Pancreas (tissue), 10 donors: ENCODE results near the gene HACD3. TPM values are rescaled to one million over a fixed set of nuclear protein-coding genes. Genes with fewer than 3 reads are reported as not detected.

ENCODE experiments used
- ATAC-seq, 4 donors: fragments of 200-7000 bp; cut with Tn5 transposase; one replicate each; pipeline versions ENCODE4 v1.8.0 to v1.9.1; 2020; ENCODE audit warnings: mild to moderate bottlenecking in 4 of 4, moderate library complexity in 4 of 4
- DNase-seq, 6 donors: peaks; one replicate each; pipeline ENCODE4 v3.0.0-alpha.2; 2020
- FAIRE-seq: peaks from 2 replicates; lab custom pipeline; 2012; peaks lifted over from hg19 to GRCh38; lab: Jason Lieb, UNC
- H3K27ac ChIP-seq, 4 donors: fragments of 200-600 bp; sonication (generic); 1 replicate in 3 of 4; 2 replicates in 1 of 4; pipeline versions ENCODE4 v1.5.0 to v1.8.0; 2020
- H3K27me3 ChIP-seq, 4 donors: fragments of 200-600 bp; one replicate each; pipeline ENCODE4 v1.8.0; 2021
- H3K36me3 ChIP-seq, 3 donors: fragments of 200-600 bp; sonication (generic) in 1 of 3; one replicate each; pipeline versions ENCODE4 v1.5.0 to v1.8.0; 2020 to 2021
- H3K4me1 ChIP-seq, 3 donors: fragments of 200-600 bp; one replicate each; pipeline ENCODE4 v1.8.0; 2021
- H3K4me3 ChIP-seq, 4 donors: fragments of 200-600 bp; sonication (generic) in 2 of 4; one replicate each; pipeline versions ENCODE4 v1.5.0 to v1.8.0; 2020 to 2021
- H3K9me3 ChIP-seq, 4 donors: fragments of 200-600 bp; one replicate each; pipeline ENCODE4 v1.8.0; 2021
- CTCF ChIP-seq, 4 donors: fragments of 200-600 bp; sonication (generic) in 3 of 4; IDR thresholded peaks; one replicate each; pipeline versions ENCODE4 v1.5.0 to v1.8.0; 2021; ENCODE audit warnings: antibody characterized with exemption in 4 of 4
- WGBS, 2 donors: extraction: QIAGEN DNeasy Blood & Tissue Kit; methylation state at CpG; one replicate each; pipeline ENCODE4 v1.1.7; 2013; 5-methylcytosine and 5-hydroxymethylcytosine counted together
- intact Hi-C, 3 donors: fragments of 100-400 bp; cut with DNase I; formaldehyde crosslinking; loops; one replicate each; pipeline versions ENCODE4 v1.11.1 to v1.14.2; 2022
- polyA plus RNA-seq, 2 donors: library from polyadenylated mRNA; stranded (reverse); fragments of 200-250 nt; gene quantifications; one replicate each; pipeline ENCODE4 v1.2.3, GENCODE V29; 2013
- total RNA-seq, 6 donors: library from RNA; stranded (reverse); fragmentation: NEBNext Ultra II Directional in 4 of 6; extraction: Animal tissue kit (Norgen Biotek cat#: 25700) in 4 of 6; gene quantifications; one replicate each; pipeline versions ENCODE4 v1.2.1 to v1.2.4, GENCODE V29; 2021 to 2023
- donor health status: healthy with polysubstance abuse.
- donor health status: DM: no; HTN: no; CAD: no; lungs with moderate emphysema.
- donor health status: DM: no; HTN: no; CAD: no.
- donor health status: control.
- donor health status: control.
- donor health status: Bipolar disorder and iron deficiency.
- donor health status: DM: yes; HTN: yes; CAD: no.
- donor health status: DM: no; HTN: no; CAD: no.
- donor health status: DM: no; HTN: no; CAD: no.
- donor health status: DM: yes; HTN: yes; CAD: no.

The HACD3 gene
- total and polyA plus RNA-seq, 8 donors: 4.9 to 28.8 (median 17.7) TPM

GRCh38 chr15:65521350-65521749 lies 8.9 kb upstream of the HACD3 start:
- 74 to 81% methylated on average over 7 of the region's 7 CpGs for WGBS, 2 donors
- no peak for DNase-seq
- H3K4me3 ChIP-seq: no peak overlapping the region
- H3K9me3 ChIP-seq: no peaks in the 10 kb centered on the region
- no peaks in the 10 kb centered on the region for H3K27me3 ChIP-seq
- ATAC-seq: no peak
- FAIRE-seq: no peak
- no peak overlapping the region for H3K27ac ChIP-seq
- peaks cover 2 to 4% (median 3%) of the 10 kb centered on the region in 3 donors for H3K4me1 ChIP-seq
- no peaks in the 10 kb centered on the region for H3K36me3 ChIP-seq
- no peak for TF ChIP-seq CTCF (IDR thresholded peaks at IDR 0.05)
- intact Hi-C loops: no loop called here

GRCh38 chr15:65524226-65524625 lies 6.0 kb upstream of the HACD3 start:
- TF ChIP-seq CTCF (IDR thresholded peaks at IDR 0.05): no peak
- intact Hi-C loops: no loop called here
- WGBS, 2 donors: 64 to 66% methylated on average over 8 to 10 of the region's 10 CpGs

GRCh38 chr15:65525622-65526021 lies 4.6 kb upstream of the HACD3 start:
- no peak for FAIRE-seq
- no peak for DNase-seq

More at GRCh38 chr15:65524226-65524625, 6.0 kb upstream of the HACD3 start:
- no peak overlapping the region for H3K4me3 ChIP-seq
- no peaks in the 10 kb centered on the region for H3K4me1 ChIP-seq
- no peaks in the 10 kb centered on the region for H3K27me3 ChIP-seq
- H3K27ac ChIP-seq: no peak overlapping the region
- H3K36me3 ChIP-seq: no peaks in the 10 kb centered on the region
- ATAC-seq: no peak
- FAIRE-seq: no peak
- no peak for DNase-seq
- no peaks in the 10 kb centered on the region for H3K9me3 ChIP-seq

GRCh38 chr15:65528461-65529060 lies 1.7 kb upstream of the HACD3 start:
- WGBS, 2 donors: 93 to 94% methylated on average over 20 of the region's 20 CpGs
- Histone ChIP-seq H3K4me1 (peaks cover 0 to 22% (median 4%) of the 10 kb centered on the region in 3 donors), H3K4me3 (no peak overlapping the region), H3K9me3 (no peaks in the 10 kb centered on the region), H3K36me3 (no peaks in the 10 kb centered on the region), H3K27me3 (no peaks in the 10 kb centered on the region), H3K27ac (no peak overlapping the region)
- TF ChIP-seq CTCF (IDR thresholded peaks at IDR 0.05): no peak
- intact Hi-C loops: no loop called here
- DNase-seq (no peak), ATAC-seq (no peak), FAIRE-seq (no peak)

More at GRCh38 chr15:65525622-65526021, 4.6 kb upstream of the HACD3 start:
- 90 to 94% methylated on average over 1 of the region's 1 CpG for WGBS, 2 donors
- no peaks in the 10 kb centered on the region for H3K4me1 ChIP-seq
- no peak for TF ChIP-seq CTCF (IDR thresholded peaks at IDR 0.05)
- no peak overlapping the region for H3K4me3 ChIP-seq
- intact Hi-C loops: no loop called here
- no peaks in the 10 kb centered on the region for H3K36me3 ChIP-seq
- no peaks in the 10 kb centered on the region for H3K27me3 ChIP-seq
- H3K27ac ChIP-seq: no peak overlapping the region
- no peak for ATAC-seq
- no peaks in the 10 kb centered on the region for H3K9me3 ChIP-seq

GRCh38 chr15:65529762-65530317 lies 423 bp upstream of the HACD3 start:
- intact Hi-C loops: no loop called here
- no peaks in the 10 kb centered on the region for H3K9me3 ChIP-seq
- H3K4me1 ChIP-seq: peaks cover 0 to 22% (median 4%) of the 10 kb centered on the region in 3 donors
- no peaks in the 10 kb centered on the region for H3K27me3 ChIP-seq
- H3K4me3 ChIP-seq: peak overlapping the region; percentile 58 to 83 (median 82)
- peak overlapping the region in 3 of 4 donors; percentile 25 to 58 (median 30) for H3K27ac ChIP-seq
- 55% methylated on average over 13 of the region's 13 CpGs for WGBS, 2 donors
- TF ChIP-seq CTCF (IDR thresholded peaks at IDR 0.05): no peak
- no peak for DNase-seq
- no peak for ATAC-seq
- H3K36me3 ChIP-seq: no peaks in the 10 kb centered on the region
- FAIRE-seq: no peak
